ENCODE measurements around the gene ATP8B2.
"Not testable (repeated sequence)": the region's sequence is repeated elsewhere in the genome, so short reads cannot be mapped to it uniquely, and the experiment has no call there.

ATP8B2 gene

GRCh38 chr1:154316704-154317103 lies 8.6 kb upstream of the ATP8B2 start:
- no peak overlapping the region for H3K9ac ChIP-seq (ENCODE audit: low read length)

GRCh38 chr1:154318386-154318785 lies 6.9 kb upstream of the ATP8B2 start:
- Histone ChIP-seq H3K27me3 (ENCODE audit: low read depth, low read length) (peaks cover 14% of the 10 kb centered on the region), H3K4me1 (ENCODE audit: low read length) (no peaks in the 10 kb centered on the region), H2AFZ (ENCODE audit: low read depth, low read length) (0 out of 2 replicates have a peak overlapping the region, but pooled peaks have one; percentile 30)

More at GRCh38 chr1:154316704-154317103, 8.6 kb upstream of the ATP8B2 start:
- H3K9me3 ChIP-seq (ENCODE audit: insufficient read depth, low read length): peaks cover 21% of the 10 kb centered on the region
- no peaks in the 10 kb centered on the region for H4K20me1 ChIP-seq (ENCODE audit: insufficient read depth, low read length)
- H3K4me1 ChIP-seq (ENCODE audit: low read length): no peaks in the 10 kb centered on the region
- no peak overlapping the region for H3K27ac ChIP-seq (ENCODE audit: low read length)
- H3K4me3 ChIP-seq (ENCODE audit: low read length): no peak overlapping the region
- no peak overlapping the region for H3K4me2 ChIP-seq (ENCODE audit: low read length)
- H2AFZ ChIP-seq (ENCODE audit: low read depth, low read length): no peak overlapping the region
- no peaks in the 10 kb centered on the region for H3K36me3 ChIP-seq (replicated peaks; ENCODE audit: low read depth, low read length)
- TF ChIP-seq EZH2phosphoT487 (IDR thresholded peaks at IDR 0.05; ENCODE audit: low read depth): no peak
- no peaks in the 10 kb centered on the region for H3K79me2 ChIP-seq (ENCODE audit: low read length)
- peaks cover 4% of the 10 kb centered on the region; the same call in 1 of the 2 replicates for H3K27me3 ChIP-seq (ENCODE audit: low read depth, low read length)

GRCh38 chr1:154320882-154321608 lies 4.3 kb upstream of the ATP8B2 start, which contains the start of gene AQP10:
AQP10 (plus strand) TSS chr1:154321093; CDS start chr1:154321156, 63 bp downstream.
- peaks cover 5% of the 10 kb centered on the region for H3K4me1 ChIP-seq (ENCODE audit: low read length)
- H3K79me2 ChIP-seq (ENCODE audit: low read length): peaks cover 6% of the 10 kb centered on the region
- peaks cover 22% of the 10 kb centered on the region for H3K27me3 ChIP-seq (ENCODE audit: low read depth, low read length)
- H2AFZ ChIP-seq (ENCODE audit: low read depth, low read length): no peak within 1 kb of the TSS
- no peaks in the 10 kb centered on the region for H4K20me1 ChIP-seq (ENCODE audit: insufficient read depth, low read length)
- H3K27ac ChIP-seq (ENCODE audit: low read length): no peak within 1 kb of the TSS
- no peaks in the 10 kb centered on the region for H3K36me3 ChIP-seq (replicated peaks; ENCODE audit: low read depth, low read length)
- no peak within 1 kb of the TSS for H3K4me3 ChIP-seq (ENCODE audit: low read length)
- H3K9ac ChIP-seq (ENCODE audit: low read length): no peak within 1 kb of the TSS
- H3K9me3 ChIP-seq (ENCODE audit: insufficient read depth, low read length): peaks cover 19% of the 10 kb centered on the region
- TF ChIP-seq EZH2phosphoT487 (IDR thresholded peaks at IDR 0.05; ENCODE audit: low read depth) (no peak), CTCF (IDR thresholded peaks at IDR 0.05; ENCODE audit: low read depth, low read length) (no peak)
- H3K4me2 ChIP-seq (ENCODE audit: low read length): no peak within 1 kb of the TSS

More at GRCh38 chr1:154318386-154318785, 6.9 kb upstream of the ATP8B2 start:
- no peaks in the 10 kb centered on the region for H3K36me3 ChIP-seq (replicated peaks; ENCODE audit: low read depth, low read length)
- H3K79me2 ChIP-seq (ENCODE audit: low read length): no peaks in the 10 kb centered on the region
- no peaks in the 10 kb centered on the region for H4K20me1 ChIP-seq (ENCODE audit: insufficient read depth, low read length)
- H3K4me2 ChIP-seq (ENCODE audit: low read length): no peak overlapping the region
- no peak overlapping the region for H3K4me3 ChIP-seq (ENCODE audit: low read length)
- H3K27ac ChIP-seq (ENCODE audit: low read length): no peak overlapping the region
- H3K9ac ChIP-seq (ENCODE audit: low read length): no peak overlapping the region
- peaks cover 21% of the 10 kb centered on the region for H3K9me3 ChIP-seq (ENCODE audit: insufficient read depth, low read length)
- TF ChIP-seq CTCF (IDR thresholded peaks at IDR 0.05; ENCODE audit: low read depth, low read length) (no peak), EZH2phosphoT487 (IDR thresholded peaks at IDR 0.05; ENCODE audit: low read depth) (no peak)

GRCh38 chr1:154321609-154321934 lies 3.8 kb upstream of the ATP8B2 start:
- not testable (repeated sequence) for H3K9ac ChIP-seq (ENCODE audit: low read length); H3K36me3 ChIP-seq (replicated peaks; ENCODE audit: low read depth, low read length); H3K4me2 ChIP-seq (ENCODE audit: low read length); H3K4me1 ChIP-seq (ENCODE audit: low read length); H2AFZ ChIP-seq (ENCODE audit: low read depth, low read length); H3K27ac ChIP-seq (ENCODE audit: low read length); H4K20me1 ChIP-seq (ENCODE audit: insufficient read depth, low read length); H3K4me3 ChIP-seq (ENCODE audit: low read length)
- Histone ChIP-seq H3K9me3 (ENCODE audit: insufficient read depth, low read length) (peaks cover 13% of the 10 kb centered on the region), H3K79me2 (ENCODE audit: low read length) (peaks cover 11% of the 10 kb centered on the region), H3K27me3 (ENCODE audit: low read depth, low read length) (peaks cover 22% of the 10 kb centered on the region)

GRCh38 chr1:154323493-154323892 lies 1.8 kb upstream of the ATP8B2 start:
- H3K27me3 ChIP-seq (ENCODE audit: low read depth, low read length): peaks cover 18% of the 10 kb centered on the region
- H3K4me3 ChIP-seq (ENCODE audit: low read length): no peak overlapping the region
- no peak overlapping the region for H3K27ac ChIP-seq (ENCODE audit: low read length)
- H3K36me3 ChIP-seq (replicated peaks; ENCODE audit: low read depth, low read length): no peaks in the 10 kb centered on the region
- H3K79me2 ChIP-seq (ENCODE audit: low read length): peaks cover 24% of the 10 kb centered on the region
- no peak overlapping the region for H3K9ac ChIP-seq (ENCODE audit: low read length)
- H3K9me3 ChIP-seq (ENCODE audit: insufficient read depth, low read length): no peaks in the 10 kb centered on the region
- TF ChIP-seq EZH2phosphoT487 (IDR thresholded peaks at IDR 0.05; ENCODE audit: low read depth) (no peak), CTCF (IDR thresholded peaks at IDR 0.05; ENCODE audit: low read depth, low read length) (no peak)
- peaks cover 11% of the 10 kb centered on the region; the same call in 1 of the 2 replicates for H4K20me1 ChIP-seq (ENCODE audit: insufficient read depth, low read length)
- no peak overlapping the region for H2AFZ ChIP-seq (ENCODE audit: low read depth, low read length)
- peaks cover 26% of the 10 kb centered on the region for H3K4me1 ChIP-seq (ENCODE audit: low read length)
- H3K4me2 ChIP-seq (ENCODE audit: low read length): no peak overlapping the region

All from OCI-LY3 (cell line).